ENCODE results near the gene GRPEL1. TPM values are rescaled to one million over a fixed set of nuclear protein-coding genes. Genes with fewer than 3 reads are reported as not detected.

GRPEL1 gene
- total and polyA plus RNA-seq, 2 experiments from 2014 or later = 27.4 to 112 TPM

DNA sequence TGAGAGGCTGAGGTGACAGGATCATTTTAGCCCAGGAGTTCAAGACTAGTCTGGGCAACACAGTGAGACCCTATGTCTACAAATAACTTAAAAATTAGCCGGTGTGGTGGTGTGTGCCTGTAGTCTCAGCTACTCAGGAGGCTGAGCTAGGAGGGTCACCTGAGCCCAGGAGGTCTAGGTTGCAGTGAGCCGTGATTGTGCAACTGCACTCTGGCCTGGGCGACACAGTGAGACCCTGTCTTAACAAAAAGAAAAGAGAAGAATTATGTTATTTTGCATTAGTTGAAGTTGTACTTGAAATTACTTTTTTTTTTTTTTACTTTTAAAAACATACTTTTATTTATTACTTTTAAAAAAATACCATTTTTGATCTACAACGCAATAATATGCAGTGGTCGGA, 46.5 kb downstream of the GRPEL1 start:
- no peak overlapping the region for H3K4me3 ChIP-seq
- H3K36me3 Mint-ChIP-seq (ENCODE audit: low read depth) = peaks cover 57% of the 10 kb centered on the region

More for the DNA sequence above, 46.5 kb downstream of the GRPEL1 start:
- Mint-ChIP-seq H3K27me3 (ENCODE audit: insufficient read depth, low read depth, poor library complexity) (peaks cover 8% of the 10 kb centered on the region), H3K9me3 (no peaks in the 10 kb centered on the region; the same call in 2 of the 3 replicates), H3K27ac (peak overlapping the region; percentile 44; the same call in 1 of the 2 replicates), H3K4me3 (no peak overlapping the region), H3K4me1 (peaks cover 35% of the 10 kb centered on the region)
- H2AFZ ChIP-seq = no peak overlapping the region
- H3K36me3 ChIP-seq (ENCODE audit: insufficient read depth) = no peaks in the 10 kb centered on the region
- no peak for DNase-seq (ENCODE audit: low spot score)
- no peaks in the 10 kb centered on the region for H3F3A ChIP-seq (replicated peaks; ENCODE audit: low read depth)
- TF ChIP-seq, protein P1, sequence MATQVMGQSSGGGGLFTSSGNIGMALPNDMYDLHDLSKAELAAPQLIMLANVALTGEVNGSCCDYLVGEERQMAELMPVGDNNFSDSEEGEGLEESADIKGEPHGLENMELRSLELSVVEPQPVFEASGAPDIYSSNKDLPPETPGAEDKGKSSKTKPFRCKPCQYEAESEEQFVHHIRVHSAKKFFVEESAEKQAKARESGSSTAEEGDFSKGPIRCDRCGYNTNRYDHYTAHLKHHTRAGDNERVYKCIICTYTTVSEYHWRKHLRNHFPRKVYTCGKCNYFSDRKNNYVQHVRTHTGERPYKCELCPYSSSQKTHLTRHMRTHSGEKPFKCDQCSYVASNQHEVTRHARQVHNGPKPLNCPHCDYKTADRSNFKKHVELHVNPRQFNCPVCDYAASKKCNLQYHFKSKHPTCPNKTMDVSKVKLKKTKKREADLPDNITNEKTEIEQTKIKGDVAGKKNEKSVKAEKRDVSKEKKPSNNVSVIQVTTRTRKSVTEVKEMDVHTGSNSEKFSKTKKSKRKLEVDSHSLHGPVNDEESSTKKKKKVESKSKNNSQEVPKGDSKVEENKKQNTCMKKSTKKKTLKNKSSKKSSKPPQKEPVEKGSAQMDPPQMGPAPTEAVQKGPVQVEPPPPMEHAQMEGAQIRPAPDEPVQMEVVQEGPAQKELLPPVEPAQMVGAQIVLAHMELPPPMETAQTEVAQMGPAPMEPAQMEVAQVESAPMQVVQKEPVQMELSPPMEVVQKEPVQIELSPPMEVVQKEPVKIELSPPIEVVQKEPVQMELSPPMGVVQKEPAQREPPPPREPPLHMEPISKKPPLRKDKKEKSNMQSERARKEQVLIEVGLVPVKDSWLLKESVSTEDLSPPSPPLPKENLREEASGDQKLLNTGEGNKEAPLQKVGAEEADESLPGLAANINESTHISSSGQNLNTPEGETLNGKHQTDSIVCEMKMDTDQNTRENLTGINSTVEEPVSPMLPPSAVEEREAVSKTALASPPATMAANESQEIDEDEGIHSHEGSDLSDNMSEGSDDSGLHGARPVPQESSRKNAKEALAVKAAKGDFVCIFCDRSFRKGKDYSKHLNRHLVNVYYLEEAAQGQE (IDR thresholded peaks at IDR 0.05; ENCODE audit: unreplicated experiment) = no peak
- TF ChIP-seq, protein P2, sequence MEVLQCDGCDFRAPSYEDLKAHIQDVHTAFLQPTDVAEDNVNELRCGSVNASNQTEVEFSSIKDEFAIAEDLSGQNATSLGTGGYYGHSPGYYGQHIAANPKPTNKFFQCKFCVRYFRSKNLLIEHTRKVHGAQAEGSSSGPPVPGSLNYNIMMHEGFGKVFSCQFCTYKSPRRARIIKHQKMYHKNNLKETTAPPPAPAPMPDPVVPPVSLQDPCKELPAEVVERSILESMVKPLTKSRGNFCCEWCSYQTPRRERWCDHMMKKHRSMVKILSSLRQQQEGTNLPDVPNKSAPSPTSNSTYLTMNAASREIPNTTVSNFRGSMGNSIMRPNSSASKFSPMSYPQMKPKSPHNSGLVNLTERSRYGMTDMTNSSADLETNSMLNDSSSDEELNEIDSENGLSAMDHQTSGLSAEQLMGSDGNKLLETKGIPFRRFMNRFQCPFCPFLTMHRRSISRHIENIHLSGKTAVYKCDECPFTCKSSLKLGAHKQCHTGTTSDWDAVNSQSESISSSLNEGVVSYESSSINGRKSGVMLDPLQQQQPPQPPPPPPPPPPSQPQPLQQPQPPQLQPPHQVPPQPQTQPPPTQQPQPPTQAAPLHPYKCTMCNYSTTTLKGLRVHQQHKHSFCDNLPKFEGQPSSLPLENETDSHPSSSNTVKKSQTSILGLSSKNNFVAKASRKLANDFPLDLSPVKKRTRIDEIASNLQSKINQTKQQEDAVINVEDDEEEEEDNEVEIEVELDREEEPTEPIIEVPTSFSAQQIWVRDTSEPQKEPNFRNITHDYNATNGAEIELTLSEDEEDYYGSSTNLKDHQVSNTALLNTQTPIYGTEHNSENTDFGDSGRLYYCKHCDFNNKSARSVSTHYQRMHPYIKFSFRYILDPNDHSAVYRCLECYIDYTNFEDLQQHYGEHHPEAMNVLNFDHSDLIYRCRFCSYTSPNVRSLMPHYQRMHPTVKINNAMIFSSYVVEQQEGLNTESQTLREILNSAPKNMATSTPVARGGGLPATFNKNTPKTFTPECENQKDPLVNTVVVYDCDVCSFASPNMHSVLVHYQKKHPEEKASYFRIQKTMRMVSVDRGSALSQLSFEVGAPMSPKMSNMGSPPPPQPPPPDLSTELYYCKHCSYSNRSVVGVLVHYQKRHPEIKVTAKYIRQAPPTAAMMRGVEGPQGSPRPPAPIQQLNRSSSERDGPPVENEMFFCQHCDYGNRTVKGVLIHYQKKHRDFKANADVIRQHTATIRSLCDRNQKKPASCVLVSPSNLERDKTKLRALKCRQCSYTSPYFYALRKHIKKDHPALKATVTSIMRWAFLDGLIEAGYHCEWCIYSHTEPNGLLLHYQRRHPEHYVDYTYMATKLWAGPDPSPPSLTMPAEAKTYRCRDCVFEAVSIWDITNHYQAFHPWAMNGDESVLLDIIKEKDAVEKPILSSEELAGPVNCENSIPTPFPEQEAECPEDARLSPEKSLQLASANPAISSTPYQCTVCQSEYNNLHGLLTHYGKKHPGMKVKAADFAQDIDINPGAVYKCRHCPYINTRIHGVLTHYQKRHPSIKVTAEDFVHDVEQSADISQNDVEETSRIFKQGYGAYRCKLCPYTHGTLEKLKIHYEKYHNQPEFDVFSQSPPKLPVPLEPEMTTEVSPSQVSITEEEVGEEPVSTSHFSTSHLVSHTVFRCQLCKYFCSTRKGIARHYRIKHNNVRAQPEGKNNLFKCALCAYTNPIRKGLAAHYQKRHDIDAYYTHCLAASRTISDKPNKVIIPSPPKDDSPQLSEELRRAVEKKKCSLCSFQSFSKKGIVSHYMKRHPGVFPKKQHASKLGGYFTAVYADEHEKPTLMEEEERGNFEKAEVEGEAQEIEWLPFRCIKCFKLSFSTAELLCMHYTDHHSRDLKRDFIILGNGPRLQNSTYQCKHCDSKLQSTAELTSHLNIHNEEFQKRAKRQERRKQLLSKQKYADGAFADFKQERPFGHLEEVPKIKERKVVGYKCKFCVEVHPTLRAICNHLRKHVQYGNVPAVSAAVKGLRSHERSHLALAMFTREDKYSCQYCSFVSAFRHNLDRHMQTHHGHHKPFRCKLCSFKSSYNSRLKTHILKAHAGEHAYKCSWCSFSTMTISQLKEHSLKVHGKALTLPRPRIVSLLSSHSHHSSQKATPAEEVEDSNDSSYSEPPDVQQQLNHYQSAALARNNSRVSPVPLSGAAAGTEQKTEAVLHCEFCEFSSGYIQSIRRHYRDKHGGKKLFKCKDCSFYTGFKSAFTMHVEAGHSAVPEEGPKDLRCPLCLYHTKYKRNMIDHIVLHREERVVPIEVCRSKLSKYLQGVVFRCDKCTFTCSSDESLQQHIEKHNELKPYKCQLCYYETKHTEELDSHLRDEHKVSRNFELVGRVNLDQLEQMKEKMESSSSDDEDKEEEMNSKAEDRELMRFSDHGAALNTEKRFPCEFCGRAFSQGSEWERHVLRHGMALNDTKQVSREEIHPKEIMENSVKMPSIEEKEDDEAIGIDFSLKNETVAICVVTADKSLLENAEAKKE (CRISPR knock-in tag; IDR thresholded peaks at IDR 0.05) = no peak
- TF ChIP-seq, protein P3, sequence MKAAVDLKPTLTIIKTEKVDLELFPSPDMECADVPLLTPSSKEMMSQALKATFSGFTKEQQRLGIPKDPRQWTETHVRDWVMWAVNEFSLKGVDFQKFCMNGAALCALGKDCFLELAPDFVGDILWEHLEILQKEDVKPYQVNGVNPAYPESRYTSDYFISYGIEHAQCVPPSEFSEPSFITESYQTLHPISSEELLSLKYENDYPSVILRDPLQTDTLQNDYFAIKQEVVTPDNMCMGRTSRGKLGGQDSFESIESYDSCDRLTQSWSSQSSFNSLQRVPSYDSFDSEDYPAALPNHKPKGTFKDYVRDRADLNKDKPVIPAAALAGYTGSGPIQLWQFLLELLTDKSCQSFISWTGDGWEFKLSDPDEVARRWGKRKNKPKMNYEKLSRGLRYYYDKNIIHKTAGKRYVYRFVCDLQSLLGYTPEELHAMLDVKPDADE (IDR thresholded peaks at IDR 0.05) = no peak
- no peak for TF ChIP-seq JUNB (IDR thresholded peaks at IDR 0.05; ENCODE audit: unreplicated experiment)
- no peak for TF ChIP-seq NANOG (IDR thresholded peaks at IDR 0.05; ENCODE audit: borderline replicate concordance)
- TF ChIP-seq, protein P4, sequence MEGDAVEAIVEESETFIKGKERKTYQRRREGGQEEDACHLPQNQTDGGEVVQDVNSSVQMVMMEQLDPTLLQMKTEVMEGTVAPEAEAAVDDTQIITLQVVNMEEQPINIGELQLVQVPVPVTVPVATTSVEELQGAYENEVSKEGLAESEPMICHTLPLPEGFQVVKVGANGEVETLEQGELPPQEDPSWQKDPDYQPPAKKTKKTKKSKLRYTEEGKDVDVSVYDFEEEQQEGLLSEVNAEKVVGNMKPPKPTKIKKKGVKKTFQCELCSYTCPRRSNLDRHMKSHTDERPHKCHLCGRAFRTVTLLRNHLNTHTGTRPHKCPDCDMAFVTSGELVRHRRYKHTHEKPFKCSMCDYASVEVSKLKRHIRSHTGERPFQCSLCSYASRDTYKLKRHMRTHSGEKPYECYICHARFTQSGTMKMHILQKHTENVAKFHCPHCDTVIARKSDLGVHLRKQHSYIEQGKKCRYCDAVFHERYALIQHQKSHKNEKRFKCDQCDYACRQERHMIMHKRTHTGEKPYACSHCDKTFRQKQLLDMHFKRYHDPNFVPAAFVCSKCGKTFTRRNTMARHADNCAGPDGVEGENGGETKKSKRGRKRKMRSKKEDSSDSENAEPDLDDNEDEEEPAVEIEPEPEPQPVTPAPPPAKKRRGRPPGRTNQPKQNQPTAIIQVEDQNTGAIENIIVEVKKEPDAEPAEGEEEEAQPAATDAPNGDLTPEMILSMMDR (conservative IDR thresholded peaks at IDR 0.05; ENCODE audit: low read depth in 2 of 2) = no peak
- TF ChIP-seq EZH2 (IDR thresholded peaks at IDR 0.05; ENCODE audit: low read depth, unreplicated experiment) = no peak
- no peak for TF ChIP-seq EZH2phosphoT487 (IDR thresholded peaks at IDR 0.05; ENCODE audit: unreplicated experiment)
- TF ChIP-seq ZNF331 (CRISPR knock-in tag; IDR thresholded peaks at IDR 0.05; ENCODE audit: low read depth) = no peak
- no peak for TF ChIP-seq POLR2AphosphoS5 (IDR thresholded peaks at IDR 0.05; ENCODE audit: low read depth)
- TF ChIP-seq CREB1 (CRISPR knock-in tag; IDR thresholded peaks at IDR 0.05; ENCODE audit: low read depth) = no peak
- no peak for TF ChIP-seq ZNF114 (CRISPR knock-in tag; IDR thresholded peaks at IDR 0.05)
- no peak for TF ChIP-seq STAT1 (IDR thresholded peaks at IDR 0.05; ENCODE audit: unreplicated experiment)
- peaks cover 11% of the 10 kb centered on the region for H4K20me1 ChIP-seq (replicated peaks; ENCODE audit: insufficient read depth)
- no peaks in the 10 kb centered on the region; the same call in 1 of the 2 replicates for H3K4me1 ChIP-seq (ENCODE audit: insufficient read depth)
- no peaks in the 10 kb centered on the region for H3K27me3 ChIP-seq (ENCODE audit: insufficient read depth)
- no peak overlapping the region for H3K27ac ChIP-seq (ENCODE audit: low read depth)
- H3K4me2 ChIP-seq = no peak overlapping the region
- no peaks in the 10 kb centered on the region for H3K9me2 ChIP-seq (ENCODE audit: insufficient read depth)
- H3K79me2 ChIP-seq (replicated peaks; ENCODE audit: insufficient read depth) = peaks cover 6% of the 10 kb centered on the region
- no peak for ATAC-seq
